Gastrocnemius medialis (tissue), 4 donors: ENCODE data around the gene SDC1.

ENCODE experiments used
- CTCF ChIP-seq, 5 experiments: fragments of 450-650 bp in 3 of 5; fragments of 200-600 bp in 2 of 5; sonication (generic) in 2 of 5; IDR thresholded peaks in 4 of 5; conservative IDR thresholded peaks in 1 of 5; 1 replicate in 4 of 5; 2 replicates in 1 of 5; pipeline ENCODE4 v1.5.1; 2016 to 2019; ENCODE audit warnings: antibody characterized with exemption in 5 of 5, mild to moderate bottlenecking in 3 of 5, moderate library complexity in 3 of 5
- POLR2A ChIP-seq, 2 donors: fragments of 450-650 bp; IDR thresholded peaks; one replicate each; pipeline ENCODE4 v1.6.1; 2017; ENCODE audit warnings: antibody characterized with exemption in 2 of 2, mild to moderate bottlenecking in 2 of 2, moderate library complexity in 2 of 2

DNA sequence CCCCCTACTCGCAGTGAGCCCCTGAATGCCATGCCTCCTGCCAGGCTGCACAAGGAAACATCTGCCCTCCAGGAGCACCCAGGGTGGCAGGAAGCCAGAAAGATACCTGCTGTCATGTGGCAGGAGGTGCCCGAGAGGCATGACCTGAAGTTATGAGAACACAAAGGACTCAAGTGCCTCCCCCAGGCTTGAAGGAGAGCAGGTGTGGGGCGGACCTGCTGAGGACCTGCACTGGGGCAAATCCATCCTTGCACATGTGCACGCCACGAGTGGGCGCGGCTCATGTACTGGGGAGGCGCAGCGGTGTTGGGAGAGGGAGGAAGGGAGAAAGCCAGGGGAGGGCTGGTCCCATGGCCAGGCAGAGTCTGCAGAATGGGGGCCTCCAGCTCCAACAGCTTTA lies 26.9 kb downstream of the SDC1 start:
- no peak for TF ChIP-seq POLR2A (IDR thresholded peaks at IDR 0.05)
- TF ChIP-seq CTCF (IDR thresholded peaks at IDR 0.05 in 4 of 5, conservative IDR thresholded peaks at IDR 0.05 in 1 of 5) = no peak
